Activated CD8-positive, alpha-beta memory T cell treated with anti-CD3 and anti-CD28 coated beads, Interleukin-2, amount 50 U/mL, for 24 hours (primary cell): ENCODE results near the gene IGF2R.
"Not testable (repeated sequence)": the region's sequence is repeated elsewhere in the genome, so short reads cannot be mapped to it uniquely, and the experiment has no call there.

Source experiments
- DNase-seq: peaks from one replicate; pipeline ENCODE4 v3.0.0-alpha.2; 2020; ENCODE audit errors: extremely low read depth

Gene IGF2R, protein sequence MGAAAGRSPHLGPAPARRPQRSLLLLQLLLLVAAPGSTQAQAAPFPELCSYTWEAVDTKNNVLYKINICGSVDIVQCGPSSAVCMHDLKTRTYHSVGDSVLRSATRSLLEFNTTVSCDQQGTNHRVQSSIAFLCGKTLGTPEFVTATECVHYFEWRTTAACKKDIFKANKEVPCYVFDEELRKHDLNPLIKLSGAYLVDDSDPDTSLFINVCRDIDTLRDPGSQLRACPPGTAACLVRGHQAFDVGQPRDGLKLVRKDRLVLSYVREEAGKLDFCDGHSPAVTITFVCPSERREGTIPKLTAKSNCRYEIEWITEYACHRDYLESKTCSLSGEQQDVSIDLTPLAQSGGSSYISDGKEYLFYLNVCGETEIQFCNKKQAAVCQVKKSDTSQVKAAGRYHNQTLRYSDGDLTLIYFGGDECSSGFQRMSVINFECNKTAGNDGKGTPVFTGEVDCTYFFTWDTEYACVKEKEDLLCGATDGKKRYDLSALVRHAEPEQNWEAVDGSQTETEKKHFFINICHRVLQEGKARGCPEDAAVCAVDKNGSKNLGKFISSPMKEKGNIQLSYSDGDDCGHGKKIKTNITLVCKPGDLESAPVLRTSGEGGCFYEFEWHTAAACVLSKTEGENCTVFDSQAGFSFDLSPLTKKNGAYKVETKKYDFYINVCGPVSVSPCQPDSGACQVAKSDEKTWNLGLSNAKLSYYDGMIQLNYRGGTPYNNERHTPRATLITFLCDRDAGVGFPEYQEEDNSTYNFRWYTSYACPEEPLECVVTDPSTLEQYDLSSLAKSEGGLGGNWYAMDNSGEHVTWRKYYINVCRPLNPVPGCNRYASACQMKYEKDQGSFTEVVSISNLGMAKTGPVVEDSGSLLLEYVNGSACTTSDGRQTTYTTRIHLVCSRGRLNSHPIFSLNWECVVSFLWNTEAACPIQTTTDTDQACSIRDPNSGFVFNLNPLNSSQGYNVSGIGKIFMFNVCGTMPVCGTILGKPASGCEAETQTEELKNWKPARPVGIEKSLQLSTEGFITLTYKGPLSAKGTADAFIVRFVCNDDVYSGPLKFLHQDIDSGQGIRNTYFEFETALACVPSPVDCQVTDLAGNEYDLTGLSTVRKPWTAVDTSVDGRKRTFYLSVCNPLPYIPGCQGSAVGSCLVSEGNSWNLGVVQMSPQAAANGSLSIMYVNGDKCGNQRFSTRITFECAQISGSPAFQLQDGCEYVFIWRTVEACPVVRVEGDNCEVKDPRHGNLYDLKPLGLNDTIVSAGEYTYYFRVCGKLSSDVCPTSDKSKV (N-terminal part only)

DNA sequence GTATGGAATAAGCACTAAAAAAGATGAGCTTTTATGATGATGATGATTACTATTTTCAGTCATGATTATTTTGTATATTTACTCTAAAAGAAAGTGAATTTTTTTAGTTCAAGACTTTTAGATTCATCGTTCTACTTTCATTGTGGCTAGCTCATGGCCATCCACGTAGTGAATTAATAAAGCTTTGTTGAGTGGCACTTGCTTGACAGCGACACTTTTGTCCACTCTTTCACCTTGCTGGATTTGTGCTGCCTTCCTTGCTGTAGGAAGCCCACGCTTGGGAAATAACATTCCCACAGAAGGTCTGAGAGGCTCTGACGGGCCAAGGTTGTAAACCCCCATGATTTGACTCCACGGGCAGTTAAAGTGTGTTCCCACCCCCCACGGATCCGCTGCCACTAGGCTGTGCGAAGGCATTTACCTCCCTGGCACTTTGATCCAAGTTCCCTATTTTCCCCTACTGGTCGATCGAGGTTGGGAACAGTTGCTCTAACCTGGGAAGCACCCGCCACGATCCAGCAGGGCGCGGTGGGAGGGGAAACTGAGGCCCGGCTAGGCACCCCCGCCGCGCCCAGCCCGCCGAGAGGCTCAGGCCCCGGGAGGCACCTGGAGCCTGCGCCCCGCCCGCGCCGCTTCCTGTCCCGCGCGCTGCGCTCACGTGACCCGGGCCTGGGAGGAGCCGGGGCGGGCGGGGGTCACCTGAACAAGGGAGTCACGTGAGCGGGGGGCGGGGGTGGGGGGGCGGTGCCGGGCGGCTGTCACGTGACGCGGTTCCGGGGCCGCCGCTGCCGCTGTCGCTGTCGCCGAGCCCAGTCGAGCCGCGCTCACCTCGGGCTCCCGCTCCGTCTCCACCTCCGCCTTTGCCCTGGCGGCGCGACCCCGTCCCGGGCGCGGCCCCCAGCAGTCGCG is at the start of gene IGF2R:
Gene IGF2R, plus strand, starts transcription at position 788 of the 909 bp plus-strand sequence. CDS start 165 bp downstream, outside the sequence.
- DNase-seq: peak; percentile 74

DNA sequence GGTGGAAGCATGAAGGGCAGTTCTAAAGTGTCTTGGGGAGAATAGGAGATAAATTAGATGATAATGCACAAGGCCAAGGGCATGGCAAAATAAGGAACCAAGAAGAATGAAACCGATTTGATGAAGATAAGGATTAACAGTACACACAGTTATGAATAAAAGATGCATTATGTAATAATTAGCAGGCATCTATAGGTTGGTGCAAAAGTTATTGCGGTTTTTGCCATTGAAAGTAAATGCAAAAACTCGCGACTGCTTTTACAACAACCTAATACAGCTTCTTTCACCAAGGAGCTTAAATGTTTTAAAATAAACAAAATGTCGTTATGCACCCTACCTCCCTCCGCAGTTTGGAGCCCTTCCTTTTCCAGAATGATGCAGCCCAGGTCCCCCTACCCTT is 49.1 kb upstream of the IGF2R start:
- no peak for DNase-seq

DNA sequence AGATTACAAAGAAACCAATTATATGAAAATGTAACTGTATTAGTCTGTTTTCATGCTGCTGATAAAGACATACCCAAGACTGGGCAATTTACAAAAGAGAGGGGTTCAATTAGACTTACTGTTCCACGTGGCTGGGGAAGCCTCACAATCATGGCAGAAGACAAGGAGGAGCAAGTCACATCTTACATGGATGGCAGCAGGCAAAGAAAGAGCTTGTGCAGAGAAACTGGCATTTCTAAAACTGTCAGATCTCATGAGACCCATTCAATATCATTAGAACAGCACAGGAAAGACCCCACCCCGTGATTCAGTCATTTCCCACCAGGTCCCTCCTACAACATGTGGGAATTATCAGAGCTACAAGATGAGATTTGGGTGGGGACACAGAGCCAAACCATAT is 44.7 kb upstream of the IGF2R start:
- DNase-seq: not testable (repeated sequence)

DNA sequence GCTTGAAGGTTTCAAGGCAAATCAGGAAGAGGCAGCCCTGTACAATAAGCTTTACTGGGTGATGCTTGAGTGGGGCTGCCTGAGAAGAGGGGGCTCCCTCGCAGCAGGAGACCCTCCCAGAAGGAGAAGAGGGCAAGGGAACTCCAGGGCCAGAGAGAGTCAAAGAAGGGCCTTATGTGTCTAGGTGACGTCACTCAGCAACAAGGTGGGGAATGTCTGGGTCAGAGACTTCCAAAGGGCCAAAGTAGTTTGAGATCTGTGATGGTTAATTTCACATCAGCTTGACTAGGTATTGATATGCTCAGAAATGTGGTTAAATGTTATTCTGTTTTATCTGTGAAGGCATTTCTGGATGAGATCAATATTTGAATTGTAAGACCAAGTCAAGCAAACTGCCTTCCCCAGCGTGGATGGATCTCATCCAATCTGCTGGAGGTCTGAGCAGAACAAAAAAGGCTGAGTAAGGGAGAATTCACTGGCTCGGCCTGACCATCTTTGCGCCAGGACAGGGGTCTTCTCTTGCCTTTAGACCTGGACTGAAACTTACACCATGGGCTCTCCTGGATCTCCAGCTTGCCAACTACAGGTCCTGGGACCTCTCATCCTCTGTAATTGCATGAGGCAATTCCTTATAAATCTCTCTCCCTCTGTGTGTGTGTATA is 42.2 kb upstream of the IGF2R start:
- DNase-seq: no peak

DNA sequence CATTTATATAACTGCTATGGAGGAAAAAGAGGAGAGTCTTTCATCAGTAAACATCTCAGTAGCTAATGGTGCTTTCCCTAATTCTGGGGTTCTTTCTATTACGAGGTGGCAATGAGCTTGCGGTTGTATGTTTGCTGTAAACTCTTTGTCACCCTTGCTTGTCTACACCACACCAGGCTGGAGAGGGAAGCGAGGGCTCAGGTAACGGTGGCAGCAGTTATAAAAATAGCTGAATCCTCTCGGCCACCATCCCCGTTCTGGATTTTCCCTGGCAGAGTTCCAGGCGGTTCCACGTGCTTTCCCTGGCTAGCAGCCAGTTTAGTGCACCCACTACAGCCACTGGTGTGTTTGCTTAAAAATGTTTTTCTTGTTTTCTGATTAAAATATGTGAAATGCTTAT is 39.1 kb upstream of the IGF2R start:
- DNase-seq: no peak

DNA sequence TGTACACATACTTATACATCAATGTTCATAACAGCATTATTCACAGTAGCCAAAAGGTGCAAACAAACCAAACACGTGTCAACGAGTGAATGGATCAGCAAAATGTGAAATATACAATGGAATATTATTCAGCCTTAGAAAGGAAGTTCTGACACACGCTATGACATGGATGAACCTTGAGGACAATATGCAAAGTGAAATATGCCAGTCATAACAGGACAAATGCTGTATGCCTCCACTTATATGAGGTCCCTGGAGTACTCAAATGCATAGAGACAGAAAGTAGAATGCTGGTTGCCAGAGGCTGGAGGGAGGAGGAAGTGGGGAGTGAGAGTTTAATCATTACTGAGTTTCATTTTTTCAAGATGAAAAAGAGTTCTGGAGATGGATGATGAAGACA is 37.8 kb upstream of the IGF2R start:
- no peak for DNase-seq

DNA sequence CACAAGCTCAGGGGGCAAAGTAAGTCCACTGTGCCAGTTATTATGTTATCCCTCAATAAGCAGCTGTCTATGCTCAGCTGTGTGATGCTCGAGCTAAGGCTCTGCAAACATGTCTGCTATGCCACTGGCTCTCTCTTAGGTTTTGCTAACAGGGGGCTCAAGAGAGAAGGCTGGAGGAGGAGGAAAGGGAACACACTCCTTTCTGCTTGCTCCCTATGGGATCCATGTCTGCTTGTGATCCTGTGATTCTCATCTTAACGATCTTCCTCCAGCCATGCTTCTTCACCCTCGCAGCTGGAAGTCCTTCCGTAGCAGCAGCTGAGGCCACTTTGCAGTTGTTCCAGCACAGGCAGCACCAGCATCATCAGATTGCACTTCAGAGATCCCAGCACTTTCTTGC is 37.0 kb upstream of the IGF2R start:
- DNase-seq: no peak

DNA sequence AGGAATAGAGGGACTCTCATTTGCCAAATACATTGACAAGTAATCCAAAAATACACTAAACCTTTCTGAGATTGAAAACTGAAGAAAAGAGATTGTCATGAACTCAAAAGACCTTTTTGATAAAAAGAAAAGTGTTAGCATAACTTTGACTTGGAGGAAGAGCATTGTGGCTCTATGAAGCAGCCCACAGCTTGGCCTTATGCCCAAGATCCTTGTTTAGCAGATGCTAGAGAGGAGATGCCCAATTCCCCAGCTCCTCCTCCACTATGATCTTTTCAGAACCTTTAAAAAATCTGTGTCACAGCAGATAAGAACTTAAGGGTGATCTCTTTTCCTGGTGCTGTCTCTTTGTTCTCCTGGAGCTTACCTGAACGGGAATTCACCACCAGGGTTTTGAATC is 35.8 kb upstream of the IGF2R start:
- no peak for DNase-seq

DNA sequence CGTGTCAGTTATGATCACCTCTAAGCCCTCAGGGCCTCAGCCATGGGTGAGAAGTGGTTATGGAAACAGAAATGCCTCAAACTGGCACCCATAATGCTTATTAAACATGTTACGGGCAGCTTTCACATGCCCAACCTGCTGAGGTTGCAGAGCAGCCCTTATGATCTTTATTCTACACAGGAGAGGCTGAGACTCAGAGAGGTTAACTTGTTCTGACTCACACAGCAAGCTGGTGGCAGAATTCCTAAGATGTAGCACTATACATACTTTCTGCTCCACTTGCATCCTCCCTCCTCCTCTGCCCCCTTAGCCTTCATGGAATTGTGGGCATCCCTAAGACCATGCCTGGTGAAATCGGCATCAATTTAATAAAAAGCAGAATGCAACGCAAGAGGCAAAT is 34.7 kb upstream of the IGF2R start:
- no peak for DNase-seq

DNA sequence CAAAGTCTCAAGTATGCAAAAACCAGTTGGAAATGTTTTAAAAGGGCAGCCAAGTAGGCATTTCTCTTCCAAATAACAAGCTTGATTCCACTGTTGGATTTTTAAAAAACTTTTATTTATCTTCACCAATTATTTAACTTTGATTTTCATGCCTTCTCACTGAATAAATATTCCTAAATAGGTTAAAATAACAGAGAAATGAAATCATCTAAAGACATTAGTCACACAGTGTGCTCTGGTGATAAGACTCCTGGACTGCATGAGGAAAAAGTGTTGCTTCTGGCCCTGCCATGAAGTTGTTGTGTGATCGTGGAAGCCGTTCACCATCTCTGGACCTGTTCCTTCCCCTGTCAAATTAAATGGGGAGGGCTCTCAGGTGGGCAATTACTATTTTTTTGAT is 33.8 kb upstream of the IGF2R start:
- DNase-seq: no peak

DNA sequence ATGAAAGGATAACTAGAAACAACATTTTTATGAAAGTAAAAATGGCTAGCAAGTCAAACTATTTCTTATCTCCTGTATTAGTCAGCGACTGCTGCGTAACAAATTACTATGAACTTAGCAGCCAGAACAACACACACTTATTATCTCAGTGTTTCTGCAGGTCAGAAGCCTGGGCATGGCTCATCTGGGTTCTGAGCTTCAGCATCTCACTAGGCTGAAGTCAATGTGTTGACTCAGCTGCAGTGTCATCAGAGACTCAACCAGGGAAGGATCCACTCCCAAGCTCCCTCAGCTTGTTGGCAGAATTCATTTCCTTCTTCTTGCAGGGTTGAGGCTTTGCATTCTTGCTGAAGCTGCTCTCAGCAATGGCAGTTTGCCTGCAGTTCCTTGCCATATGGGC is 33.2 kb upstream of the IGF2R start:
- DNase-seq: no peak

DNA sequence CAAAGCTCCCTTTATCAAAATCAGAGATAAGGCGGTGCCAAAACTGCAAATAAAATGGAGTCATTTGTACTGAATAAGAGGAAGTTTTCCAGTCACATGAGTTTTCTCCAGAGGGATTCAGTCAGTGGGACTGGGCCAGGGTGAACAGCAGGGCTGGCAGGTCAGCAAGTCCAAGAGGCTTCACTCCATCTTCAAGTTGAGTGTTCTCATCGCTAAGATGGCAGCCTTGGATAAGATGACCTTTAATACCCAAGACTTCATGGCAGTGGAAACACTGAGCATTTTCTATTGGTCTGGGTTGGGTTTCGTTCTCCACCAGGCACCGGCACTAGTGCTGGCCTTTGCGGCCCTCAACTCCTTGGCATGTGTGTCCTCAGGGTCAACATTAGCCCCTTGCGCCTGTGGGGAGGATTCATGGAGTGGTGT is 29.3 kb upstream of the IGF2R start:
- no peak for DNase-seq

DNA sequence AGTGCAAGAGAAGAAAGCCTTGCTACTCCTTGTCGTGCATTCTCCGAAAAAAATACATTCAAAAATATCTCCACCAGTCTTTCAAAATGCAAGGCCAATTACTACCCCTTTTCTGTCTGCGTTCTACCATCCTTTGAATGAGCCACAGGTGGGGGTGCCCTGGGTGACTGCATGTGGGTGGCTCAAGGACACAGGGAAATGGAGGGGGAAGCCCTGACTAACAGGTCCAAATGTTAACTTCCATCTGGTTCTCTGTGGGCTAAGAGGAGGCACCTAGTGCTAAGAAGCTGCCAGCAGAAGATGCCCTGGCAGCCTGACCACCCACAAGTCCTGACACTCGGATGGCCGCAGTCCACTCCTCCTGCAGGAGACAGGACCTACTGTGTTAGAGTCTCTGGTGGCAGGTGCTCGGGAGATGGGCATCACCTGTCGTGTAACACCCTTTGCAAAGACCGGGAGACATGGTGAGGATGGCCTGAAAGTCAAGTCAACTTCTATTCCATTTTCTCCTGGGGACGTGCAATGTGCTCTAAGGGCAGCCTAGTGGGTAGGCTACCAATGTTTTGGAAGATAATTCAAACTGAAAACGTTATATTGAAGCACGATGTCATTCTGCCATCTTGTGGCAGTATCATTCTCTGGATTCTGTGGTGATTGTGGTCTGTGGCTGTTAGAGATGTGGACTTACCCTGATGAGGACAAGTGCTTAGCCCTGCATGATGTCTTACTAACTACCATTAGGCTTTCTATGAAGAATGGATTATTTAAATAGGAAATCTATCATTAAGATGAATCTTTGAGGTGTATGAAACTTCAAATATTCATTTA is 27.4 kb upstream of the IGF2R start:
- no peak for DNase-seq

DNA sequence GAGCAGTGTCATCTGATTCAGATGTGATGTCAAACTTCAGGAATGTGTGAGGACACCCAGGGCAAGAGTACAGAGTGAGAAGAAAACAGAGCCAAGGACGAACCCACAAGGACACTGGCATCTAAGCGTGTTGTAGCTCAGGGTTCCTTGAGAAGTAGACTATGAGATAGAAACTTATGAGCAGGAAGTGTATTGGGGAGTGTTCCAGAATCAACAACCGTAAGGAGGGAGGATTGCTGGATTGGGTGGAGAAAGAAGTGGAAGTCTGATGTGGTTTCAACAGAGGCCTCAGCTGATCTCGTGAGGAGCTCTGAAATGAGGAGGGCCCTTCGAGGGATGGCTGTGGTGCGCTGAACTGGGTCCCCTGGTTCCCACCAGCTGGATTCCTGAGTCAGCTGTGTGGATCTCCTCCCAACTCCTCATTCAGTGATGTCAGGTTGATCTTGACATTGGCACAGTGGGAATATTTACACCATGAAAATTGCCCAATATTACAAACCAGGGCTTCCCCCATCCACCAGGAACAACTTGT is 25.7 kb upstream of the IGF2R start:
- no peak for DNase-seq

DNA sequence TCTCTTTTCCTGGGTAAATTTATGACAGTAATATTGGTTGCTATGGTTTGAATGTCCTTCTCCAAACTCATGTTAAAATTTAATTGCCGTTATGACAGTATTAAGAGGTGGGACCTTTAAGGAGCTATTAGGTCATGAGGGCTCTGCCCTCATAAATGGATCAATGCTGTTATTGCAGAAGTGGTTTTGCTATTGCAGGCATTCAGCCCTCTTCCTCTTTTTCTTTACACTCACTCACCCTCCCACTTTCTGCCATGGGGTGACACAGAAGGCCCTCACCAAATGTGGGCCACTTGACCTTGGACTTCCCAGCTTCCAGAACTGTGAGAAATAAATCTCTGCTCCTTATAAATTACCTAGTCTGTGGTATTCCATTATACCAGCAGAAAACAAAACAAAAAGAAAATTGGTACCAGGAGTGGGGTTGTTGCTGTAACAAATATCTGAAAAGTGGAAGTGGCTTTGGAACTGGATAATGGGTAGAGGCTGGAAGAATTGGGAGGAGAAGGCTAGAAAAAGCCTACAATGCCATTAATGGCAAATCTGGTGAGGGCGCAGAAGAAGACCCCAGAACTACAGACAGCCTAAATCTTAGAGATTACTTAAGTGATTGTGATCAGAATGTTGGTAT is 24.8 kb upstream of the IGF2R start:
- no peak for DNase-seq

DNA sequence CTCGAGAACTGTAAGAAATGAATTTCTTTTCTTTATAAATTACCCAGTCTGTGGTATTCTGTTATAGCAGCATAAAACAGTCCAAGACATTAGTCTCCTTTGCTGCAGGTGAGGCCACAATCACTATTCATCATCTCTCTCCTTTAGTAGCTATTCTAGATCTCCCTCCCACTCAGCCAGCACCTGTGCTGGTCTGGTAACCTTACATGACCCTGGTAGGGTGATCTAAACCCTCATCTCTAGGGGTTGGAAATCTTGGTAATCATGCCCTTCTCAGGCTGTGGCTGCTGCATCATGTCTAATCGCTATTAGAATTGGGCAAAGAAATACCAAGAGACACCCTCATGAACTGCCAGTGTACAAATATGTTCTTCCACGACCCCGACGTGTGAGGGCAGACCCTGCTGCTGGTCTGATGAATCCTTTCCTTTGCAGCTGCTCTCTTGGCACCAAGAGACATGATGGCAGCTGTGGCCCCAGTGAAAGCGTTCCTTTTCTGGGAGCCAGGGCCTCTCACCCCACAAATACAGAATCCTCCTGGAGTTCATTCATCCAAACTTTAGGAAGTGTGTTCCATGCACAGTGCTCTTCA is 23.0 kb upstream of the IGF2R start:
- no peak for DNase-seq

DNA sequence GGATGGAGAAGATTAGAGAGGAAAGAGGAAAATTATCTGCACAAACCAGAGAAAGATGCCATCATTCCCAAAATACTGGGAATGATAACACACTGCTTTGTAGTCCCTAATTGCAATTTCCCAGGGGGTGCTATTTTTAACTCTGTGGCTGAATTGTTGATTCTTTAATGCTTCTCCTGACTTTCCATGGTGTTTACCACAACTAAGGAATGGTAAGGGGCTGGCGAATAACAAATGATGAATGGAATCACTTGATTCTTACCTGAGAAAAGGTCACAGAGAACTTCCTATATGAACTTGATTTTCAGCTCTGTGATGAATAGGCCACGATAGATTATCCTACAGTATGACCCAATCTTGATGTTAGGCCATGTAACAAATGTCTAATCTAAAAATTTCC is 22.0 kb upstream of the IGF2R start:
- DNase-seq: no peak

DNA sequence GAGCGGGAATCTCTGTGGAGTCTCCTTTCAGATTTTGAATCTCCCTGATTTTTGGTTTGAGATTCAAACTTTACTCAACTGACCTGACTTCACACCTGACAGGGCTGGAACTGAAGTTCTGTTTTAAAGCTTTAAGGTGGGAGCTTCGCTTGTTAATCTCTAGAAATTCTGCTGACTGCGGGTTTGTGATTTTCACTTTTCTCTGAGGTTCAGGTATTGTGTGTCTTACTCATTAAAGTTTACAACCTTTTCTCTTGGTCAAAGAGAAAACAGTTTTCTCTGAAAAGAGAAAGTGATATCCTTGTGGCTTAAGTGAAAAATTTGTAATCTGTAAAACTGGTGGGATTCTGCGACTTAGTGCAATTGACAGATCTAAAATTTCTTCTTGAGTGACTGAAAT is 20.7 kb upstream of the IGF2R start:
- no peak for DNase-seq
